H7 (cell line): ENCODE measurements around the gene DIPK1B. TPM values are rescaled to one million over a fixed set of nuclear protein-coding genes. Genes with fewer than 3 reads are reported as not detected.
"Not testable (repeated sequence)": the region's sequence is repeated elsewhere in the genome, so short reads cannot be mapped to it uniquely, and the experiment has no call there.

Source experiments
- DNase-seq: peaks from one replicate; pipeline ENCODE4 v3.0.0; 2012
- H3K27me3 ChIP-seq: 2 replicates; pipeline ENCODE4 v1.6.0; 2011; ENCODE audit warnings: mild to moderate bottlenecking, low read length; ENCODE audit not compliant: control insufficient read depth, insufficient read depth
- H3K36me3 ChIP-seq: replicated peaks from 2 replicates; pipeline ENCODE4 v1.5.1; 2011; ENCODE audit warnings: low read length; ENCODE audit not compliant: control insufficient read depth, insufficient read depth
- H3K4me3 ChIP-seq: 2 replicates; pipeline ENCODE4 v1.5.1; 2011; ENCODE audit warnings: low read depth, mild to moderate bottlenecking, control low read depth, low read length, moderate library complexity; ENCODE audit not compliant: insufficient read depth
- total RNA-seq: library from RNA; depleted of rRNA; stranded (reverse); fragments of >200 nt; shearing (Covaris generic); gene quantifications from 2 replicates; pipeline ENCODE4 v1.2.3, GENCODE V29; 2014

DIPK1B gene
- total RNA-seq, 1 experiment from 2014 or later: 75.7 TPM

- no peaks in the 10 kb centered on the region for H3K36me3 ChIP-seq
- no peaks in the 10 kb centered on the region for H3K27me3 ChIP-seq
- DNase-seq: peak; percentile 47
- H3K4me3 ChIP-seq: no peak overlapping the region
Measured at GRCh38 chr9:136757751-136758140, 45.4 kb downstream of the DIPK1B start.

GRCh38 chr9:136759001-136759400 is 46.6 kb downstream of the DIPK1B start:
- Histone ChIP-seq H3K27me3 (no peaks in the 10 kb centered on the region), H3K36me3 (no peaks in the 10 kb centered on the region), H3K4me3 (no peak overlapping the region)
- no peak for DNase-seq

- peak; percentile 56 for DNase-seq
- Histone ChIP-seq H3K27me3 (no peaks in the 10 kb centered on the region), H3K4me3 (no peak overlapping the region), H3K36me3 (no peaks in the 10 kb centered on the region)
Measured at GRCh38 chr9:136759436-136760325, 47.3 kb downstream of the DIPK1B start.

- peak; percentile 55 for DNase-seq
- Histone ChIP-seq H3K4me3 (no peak overlapping the region), H3K36me3 (no peaks in the 10 kb centered on the region)
Measured at GRCh38 chr9:136760424-136760823, 48.1 kb downstream of the DIPK1B start.

GRCh38 chr9:136760834-136761544 is 48.6 kb downstream of the DIPK1B start:
- H3K27me3 ChIP-seq, H3K36me3 ChIP-seq, H3K4me3 ChIP-seq: not testable (repeated sequence)
- peak; percentile 77 for DNase-seq

More at GRCh38 chr9:136760424-136760823, 48.1 kb downstream of the DIPK1B start:
- H3K27me3 ChIP-seq: no peaks in the 10 kb centered on the region

- Histone ChIP-seq H3K4me3 (no peak overlapping the region), H3K36me3 (no peaks in the 10 kb centered on the region), H3K27me3 (no peaks in the 10 kb centered on the region)
- peak; percentile 60 for DNase-seq
Measured at GRCh38 chr9:136761545-136761981, 49.2 kb downstream of the DIPK1B start.

GRCh38 chr9:136762221-136762691 is 49.9 kb downstream of the DIPK1B start:
- DNase-seq: peak; percentile 56
- H3K27me3 ChIP-seq: no peaks in the 10 kb centered on the region
- H3K4me3 ChIP-seq: no peak overlapping the region
- no peaks in the 10 kb centered on the region for H3K36me3 ChIP-seq

- peak overlapping the region; percentile 21; the same call in 1 of the 2 replicates for H3K4me3 ChIP-seq
- H3K27me3 ChIP-seq: no peaks in the 10 kb centered on the region
- H3K36me3 ChIP-seq: no peaks in the 10 kb centered on the region
- DNase-seq: peak; percentile 99
Measured at GRCh38 chr9:136762915-136763648, 50.7 kb downstream of the DIPK1B start.

GRCh38 chr9:136763649-136764035 is 51.3 kb downstream of the DIPK1B start:
- Histone ChIP-seq H3K4me3 (no peak overlapping the region), H3K36me3 (no peaks in the 10 kb centered on the region), H3K27me3 (no peaks in the 10 kb centered on the region)
- DNase-seq: no peak

GRCh38 chr9:136764301-136764891 is 52.0 kb downstream of the DIPK1B start, which contains the start of gene LCN15:
LCN15 (minus strand) TSS chr9:136764518; CDS start chr9:136764488, 30 bp downstream.
- no peak for DNase-seq
- H3K36me3 ChIP-seq: no peaks in the 10 kb centered on the region
- no peaks in the 10 kb centered on the region for H3K27me3 ChIP-seq
- peak within 1 kb of the TSS; percentile 21; the same call in 1 of the 2 replicates for H3K4me3 ChIP-seq

GRCh38 chr9:136765041-136765440 is 52.7 kb downstream of the DIPK1B start:
- H3K27me3 ChIP-seq: no peaks in the 10 kb centered on the region
- no peaks in the 10 kb centered on the region for H3K36me3 ChIP-seq
- H3K4me3 ChIP-seq: no peak overlapping the region
- no peak for DNase-seq

GRCh38 chr9:136765745-136766409 is 53.5 kb downstream of the DIPK1B start:
- H3K36me3 ChIP-seq, H3K27me3 ChIP-seq, DNase-seq, H3K4me3 ChIP-seq: not testable (repeated sequence)

GRCh38 chr9:136766410-136767120 is 54.2 kb downstream of the DIPK1B start:
- DNase-seq, H3K36me3 ChIP-seq, H3K27me3 ChIP-seq, H3K4me3 ChIP-seq: not testable (repeated sequence)
